ENCODE data around the gene NINJ1.

The NINJ1 gene

DNA sequence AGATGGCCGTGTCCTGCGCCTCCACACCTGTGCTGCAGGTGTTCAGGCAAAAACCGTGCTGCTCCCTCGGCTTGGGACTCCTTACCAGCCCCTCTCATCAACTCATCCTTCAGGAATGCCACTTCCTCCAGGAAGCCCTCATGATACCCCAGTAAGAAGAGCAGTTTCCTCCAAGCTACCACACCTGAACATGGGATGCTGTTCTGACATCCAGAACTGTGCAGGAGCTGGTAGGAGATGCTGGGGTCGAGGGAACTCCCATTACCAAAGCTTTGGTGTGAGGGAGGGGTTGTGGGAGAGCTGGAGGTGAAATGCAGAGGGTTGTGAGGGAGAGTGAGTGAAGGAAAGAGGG is 19.1 kb downstream of the NINJ1 start:
- Histone ChIP-seq H3K36me3 (ENCODE audit: insufficient read depth, low read length) (peaks cover 31% of the 10 kb centered on the region), H3K9ac (ENCODE audit: low read length) (no peak overlapping the region), H3K4me1 (ENCODE audit: insufficient read depth, low read length) (peaks cover 16% of the 10 kb centered on the region), H3K9me3 (ENCODE audit: low read length) (no peaks in the 10 kb centered on the region), H3K27ac (ENCODE audit: low read depth, low read length) (no peak overlapping the region), H3K27me3 (ENCODE audit: control insufficient read depth in 1 of 2, insufficient read depth in 2 of 2, low read length in 2 of 2) (no peaks in the 10 kb centered on the region), H3K4me3 (ENCODE audit: low read depth in 1 of 2, low read length in 2 of 2) (no peak overlapping the region)

GRCh38 chr9:93114169-93114983 is 19.7 kb downstream of the NINJ1 start:
- Histone ChIP-seq H3K9ac (ENCODE audit: low read length) (no peak overlapping the region), H3K27ac (ENCODE audit: low read depth, low read length) (no peak overlapping the region), H3K4me1 (ENCODE audit: insufficient read depth, low read length) (peaks cover 11% of the 10 kb centered on the region), H3K9me3 (ENCODE audit: low read length) (no peaks in the 10 kb centered on the region), H3K36me3 (ENCODE audit: insufficient read depth, low read length) (peaks cover 31% of the 10 kb centered on the region), H3K27me3 (ENCODE audit: control insufficient read depth in 1 of 2, insufficient read depth in 2 of 2, low read length in 2 of 2) (no peaks in the 10 kb centered on the region), H3K4me3 (ENCODE audit: low read depth in 1 of 2, low read length in 2 of 2) (no peak overlapping the region)

GRCh38 chr9:93112864-93113389 is 21.1 kb downstream of the NINJ1 start:
- Histone ChIP-seq H3K4me3 (ENCODE audit: low read depth in 1 of 2, low read length in 2 of 2) (no peak overlapping the region), H3K27ac (ENCODE audit: low read depth, low read length) (no peak overlapping the region), H3K9me3 (ENCODE audit: low read length) (no peaks in the 10 kb centered on the region), H3K27me3 (ENCODE audit: control insufficient read depth in 1 of 2, insufficient read depth in 2 of 2, low read length in 2 of 2) (no peaks in the 10 kb centered on the region), H3K9ac (ENCODE audit: low read length) (no peak overlapping the region), H3K36me3 (ENCODE audit: insufficient read depth, low read length) (peaks cover 41% of the 10 kb centered on the region), H3K4me1 (ENCODE audit: insufficient read depth, low read length) (peaks cover 10% of the 10 kb centered on the region)

DNA sequence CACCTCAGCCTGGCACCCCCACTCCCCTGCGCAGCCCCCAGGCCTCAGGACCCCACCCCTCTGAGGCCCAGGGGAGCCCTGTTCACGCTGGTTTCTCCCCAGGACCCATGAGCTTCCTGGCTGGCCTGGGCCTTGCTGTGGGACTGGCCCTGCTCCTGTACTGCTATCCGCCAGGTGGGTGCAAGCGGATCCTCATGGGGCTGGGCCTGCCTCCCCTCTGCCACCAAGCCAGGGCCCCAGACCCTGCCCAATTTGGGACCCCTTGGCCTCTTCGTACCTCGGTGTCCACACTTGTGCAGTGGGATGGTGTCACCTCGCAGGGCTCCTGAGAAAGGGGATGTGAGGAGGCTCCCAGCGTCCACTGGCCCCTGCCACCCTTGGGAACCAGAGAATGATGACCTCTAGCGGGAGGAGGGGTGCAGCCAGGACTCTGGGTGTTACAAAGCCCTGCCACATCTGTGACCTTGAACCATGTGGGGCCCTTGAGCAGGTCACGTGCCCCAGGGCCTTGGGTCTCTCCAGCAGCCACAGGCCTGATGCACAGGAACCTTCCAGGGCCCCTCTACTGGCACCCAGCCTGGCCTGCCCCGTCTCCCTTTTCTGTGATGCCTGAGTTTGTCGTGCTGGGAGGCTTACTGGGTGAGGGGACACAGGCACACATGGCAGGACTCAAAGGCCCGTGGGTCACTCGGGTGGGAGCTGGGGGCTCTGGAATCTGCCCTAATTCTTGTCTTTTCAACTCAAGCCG is 21.8 kb downstream of the NINJ1 start:
- no peak overlapping the region for H3K9ac ChIP-seq (ENCODE audit: low read length)
- H3K9me3 ChIP-seq (ENCODE audit: low read length), result no peaks in the 10 kb centered on the region
- H3K36me3 ChIP-seq (ENCODE audit: insufficient read depth, low read length), result peaks cover 45% of the 10 kb centered on the region
- H3K4me3 ChIP-seq (ENCODE audit: low read depth in 1 of 2, low read length in 2 of 2), result no peak overlapping the region
- H3K4me1 ChIP-seq (ENCODE audit: insufficient read depth, low read length), result peaks cover 10% of the 10 kb centered on the region
- H3K27me3 ChIP-seq (ENCODE audit: control insufficient read depth in 1 of 2, insufficient read depth in 2 of 2, low read length in 2 of 2), result no peaks in the 10 kb centered on the region
- H3K27ac ChIP-seq (ENCODE audit: low read depth, low read length), result no peak overlapping the region

DNA sequence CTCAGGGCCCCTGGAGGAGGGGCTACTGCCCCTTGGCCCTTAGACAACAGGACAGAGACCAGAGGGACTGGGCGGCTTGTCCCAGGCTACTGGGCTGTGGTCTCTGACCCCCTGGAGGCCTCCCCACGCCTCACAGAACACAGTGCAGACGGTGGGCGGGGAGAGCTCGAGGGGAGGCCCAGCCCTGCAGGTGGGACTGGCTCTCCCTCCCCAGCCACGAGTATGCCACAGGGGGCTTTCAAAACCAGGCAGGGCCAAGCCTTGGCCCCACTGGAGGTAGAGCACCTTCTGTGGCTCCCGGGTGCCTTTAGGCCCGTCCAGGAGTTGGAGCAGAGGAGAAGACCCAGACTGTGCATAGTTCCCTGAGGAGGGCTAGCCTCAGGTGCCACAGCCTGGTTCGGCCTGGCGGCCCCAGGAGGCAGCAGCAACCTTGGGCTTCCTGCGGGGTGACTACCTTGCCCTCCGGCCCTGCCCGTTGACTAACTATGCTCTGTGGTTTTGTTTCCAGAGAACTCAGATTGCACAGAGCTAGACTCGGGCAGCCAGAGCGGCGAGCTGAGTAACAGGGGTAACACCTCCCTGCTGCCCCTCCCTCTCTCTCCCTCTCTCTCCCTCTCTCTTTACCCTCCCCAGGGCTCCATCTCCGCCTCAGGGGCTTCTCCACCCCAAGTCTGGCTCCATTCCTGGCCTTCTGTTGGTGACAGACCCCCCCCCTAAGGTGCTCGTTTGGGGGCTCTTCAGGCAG is 22.5 kb downstream of the NINJ1 start:
- H3K9ac ChIP-seq (ENCODE audit: low read length), result no peak overlapping the region
- H3K27ac ChIP-seq (ENCODE audit: low read depth, low read length), result no peak overlapping the region
- no peaks in the 10 kb centered on the region for H3K27me3 ChIP-seq (ENCODE audit: control insufficient read depth in 1 of 2, insufficient read depth in 2 of 2, low read length in 2 of 2)
- peaks cover 45% of the 10 kb centered on the region for H3K36me3 ChIP-seq (ENCODE audit: insufficient read depth, low read length)
- H3K4me1 ChIP-seq (ENCODE audit: insufficient read depth, low read length), result peaks cover 7% of the 10 kb centered on the region
- H3K4me3 ChIP-seq (ENCODE audit: low read depth in 1 of 2, low read length in 2 of 2), result no peak overlapping the region
- no peaks in the 10 kb centered on the region for H3K9me3 ChIP-seq (ENCODE audit: low read length)

- Histone ChIP-seq H3K27ac (ENCODE audit: low read depth, low read length) (no peak overlapping the region), H3K9ac (ENCODE audit: low read length) (no peak overlapping the region), H3K36me3 (ENCODE audit: insufficient read depth, low read length) (peaks cover 45% of the 10 kb centered on the region), H3K27me3 (ENCODE audit: control insufficient read depth in 1 of 2, insufficient read depth in 2 of 2, low read length in 2 of 2) (no peaks in the 10 kb centered on the region), H3K9me3 (ENCODE audit: low read length) (no peaks in the 10 kb centered on the region), H3K4me1 (ENCODE audit: insufficient read depth, low read length) (peaks cover 3% of the 10 kb centered on the region), H3K4me3 (ENCODE audit: low read depth in 1 of 2, low read length in 2 of 2) (no peak overlapping the region)
These were observed 23.1 kb downstream of the NINJ1 start for GRCh38 chr9:93111001-93111370.

DNA sequence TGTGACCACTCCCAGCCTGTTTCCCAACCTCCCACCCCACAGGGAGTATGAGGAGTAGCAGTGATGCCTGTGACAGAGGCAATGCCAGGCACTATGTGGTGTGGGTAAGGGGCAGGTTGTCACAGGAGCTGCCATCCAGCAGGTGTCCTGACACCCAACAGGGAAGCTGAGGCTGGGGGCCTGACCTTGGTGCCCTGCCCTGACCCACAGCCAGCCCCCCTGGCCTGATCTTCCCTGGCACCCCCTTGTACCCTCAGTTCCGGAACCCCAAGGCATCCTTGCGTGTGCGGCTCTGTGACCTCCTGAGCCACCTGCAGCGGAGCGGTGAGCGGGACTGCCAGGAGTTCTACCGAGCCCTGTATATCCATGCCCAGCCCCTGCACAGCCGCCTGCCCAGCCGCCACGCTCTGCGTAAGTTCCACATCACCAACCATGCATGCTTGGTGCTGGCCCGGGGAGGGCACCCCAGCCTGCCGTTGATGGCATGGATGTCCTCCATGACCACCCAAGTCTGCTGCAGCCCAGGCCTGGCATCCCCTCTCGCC is 23.7 kb downstream of the NINJ1 start:
- Histone ChIP-seq H3K27ac (ENCODE audit: low read depth, low read length) (no peak overlapping the region), H3K9me3 (ENCODE audit: low read length) (no peaks in the 10 kb centered on the region), H3K4me3 (ENCODE audit: low read depth in 1 of 2, low read length in 2 of 2) (no peak overlapping the region), H3K4me1 (ENCODE audit: insufficient read depth, low read length) (peaks cover 3% of the 10 kb centered on the region), H3K36me3 (ENCODE audit: insufficient read depth, low read length) (peaks cover 45% of the 10 kb centered on the region), H3K9ac (ENCODE audit: low read length) (no peak overlapping the region), H3K27me3 (ENCODE audit: control insufficient read depth in 1 of 2, insufficient read depth in 2 of 2, low read length in 2 of 2) (no peaks in the 10 kb centered on the region)

DNA sequence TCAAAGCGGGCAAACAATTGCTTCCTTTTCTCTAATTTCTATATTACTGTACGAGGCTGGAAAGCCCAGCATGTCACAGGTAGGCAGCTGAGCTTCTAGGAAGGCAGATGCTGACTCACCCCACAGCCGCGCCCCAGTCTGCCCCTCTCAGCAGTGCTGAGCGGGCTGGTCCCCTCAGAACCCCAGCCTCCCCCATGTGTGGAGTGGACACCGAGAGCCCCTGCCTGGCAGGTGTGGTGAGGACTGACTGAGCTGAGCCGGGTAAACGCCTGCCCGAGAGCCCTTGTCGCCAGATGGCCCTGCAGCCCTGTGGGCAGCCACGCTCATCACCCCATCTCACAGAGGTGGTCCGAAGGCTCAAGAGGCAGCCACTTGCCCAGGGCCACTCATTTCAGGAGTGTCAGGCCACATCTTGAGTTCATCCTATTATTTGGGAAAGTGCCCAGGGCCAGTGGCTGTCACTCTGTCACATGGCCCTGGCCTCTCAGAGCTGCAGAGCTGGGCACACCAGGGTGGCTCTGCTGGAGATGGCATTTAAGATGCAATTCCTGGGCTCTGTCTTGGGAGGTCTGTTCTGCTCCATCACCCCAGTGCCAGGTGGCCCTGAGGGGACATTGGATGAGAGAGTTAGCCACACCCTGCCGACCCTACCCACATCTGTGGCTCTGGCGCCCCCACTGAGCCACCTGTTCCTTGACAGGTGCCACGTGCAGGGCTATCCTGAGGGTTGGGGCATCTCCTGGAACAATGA is 25.6 kb downstream of the NINJ1 start:
- peaks cover 38% of the 10 kb centered on the region for H3K36me3 ChIP-seq (ENCODE audit: insufficient read depth, low read length)
- H3K9ac ChIP-seq (ENCODE audit: low read length), result no peak overlapping the region
- H3K4me3 ChIP-seq (ENCODE audit: low read depth in 1 of 2, low read length in 2 of 2), result no peak overlapping the region
- no peaks in the 10 kb centered on the region for H3K27me3 ChIP-seq (ENCODE audit: control insufficient read depth in 1 of 2, insufficient read depth in 2 of 2, low read length in 2 of 2)
- peaks cover 3% of the 10 kb centered on the region for H3K4me1 ChIP-seq (ENCODE audit: insufficient read depth, low read length)
- no peaks in the 10 kb centered on the region for H3K9me3 ChIP-seq (ENCODE audit: low read length)
- H3K27ac ChIP-seq (ENCODE audit: low read depth, low read length), result no peak overlapping the region

- Histone ChIP-seq H3K27ac (ENCODE audit: low read depth, low read length) (no peak overlapping the region), H3K4me1 (ENCODE audit: insufficient read depth, low read length) (peaks cover 3% of the 10 kb centered on the region), H3K9ac (ENCODE audit: low read length) (no peak overlapping the region), H3K9me3 (ENCODE audit: low read length) (no peaks in the 10 kb centered on the region), H3K27me3 (ENCODE audit: control insufficient read depth in 1 of 2, insufficient read depth in 2 of 2, low read length in 2 of 2) (no peaks in the 10 kb centered on the region), H3K36me3 (ENCODE audit: insufficient read depth, low read length) (peaks cover 32% of the 10 kb centered on the region), H3K4me3 (ENCODE audit: low read depth in 1 of 2, low read length in 2 of 2) (no peak overlapping the region)
These were observed 26.3 kb downstream of the NINJ1 start for GRCh38 chr9:93107825-93108161.

DNA sequence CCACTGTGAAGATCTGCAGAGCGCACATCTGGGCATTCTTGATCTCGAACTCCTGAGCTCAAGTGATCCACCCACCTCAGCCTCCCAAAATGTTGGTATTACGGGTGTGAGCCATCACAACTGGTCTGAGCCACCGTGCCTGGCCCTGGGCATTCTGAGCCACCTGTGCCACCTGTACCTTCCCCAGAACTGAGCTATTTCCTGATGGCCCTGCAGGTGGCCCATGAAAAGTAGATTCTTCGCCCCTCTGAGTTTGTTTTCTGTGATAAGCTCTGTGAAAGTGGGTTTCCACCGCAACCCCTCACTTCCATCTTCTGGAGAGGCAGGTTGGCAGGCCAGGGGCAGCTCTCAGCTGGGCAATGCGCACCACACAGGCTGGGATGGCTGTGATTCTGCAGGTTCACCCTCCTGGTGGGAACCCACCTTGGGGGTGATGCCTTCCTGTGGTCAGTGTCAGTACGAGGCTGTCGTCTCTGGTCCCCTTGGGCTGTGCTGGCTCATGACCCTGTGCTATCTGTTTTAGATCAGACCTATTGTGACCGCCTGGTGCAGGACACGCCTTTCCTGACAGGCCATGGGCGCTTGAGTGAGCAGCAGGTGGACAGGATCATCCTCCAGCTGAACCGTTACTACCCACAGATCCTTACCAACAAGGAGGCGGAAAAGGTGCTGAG is 26.8 kb downstream of the NINJ1 start:
- Histone ChIP-seq H3K9ac (ENCODE audit: low read length) (no peak overlapping the region), H3K27me3 (ENCODE audit: control insufficient read depth in 1 of 2, insufficient read depth in 2 of 2, low read length in 2 of 2) (no peaks in the 10 kb centered on the region), H3K4me1 (ENCODE audit: insufficient read depth, low read length) (peaks cover 3% of the 10 kb centered on the region), H3K36me3 (ENCODE audit: insufficient read depth, low read length) (peaks cover 27% of the 10 kb centered on the region), H3K4me3 (ENCODE audit: low read depth in 1 of 2, low read length in 2 of 2) (no peak overlapping the region), H3K9me3 (ENCODE audit: low read length) (no peaks in the 10 kb centered on the region), H3K27ac (ENCODE audit: low read depth, low read length) (no peak overlapping the region)
